CD4-positive, alpha-beta T cell treated with Interleukin-4 for 4 hours (primary cell): ENCODE data around the gene RRP1.

Experiments
- DNase-seq: peaks from one replicate; pipeline ENCODE4 v3.0.0-alpha.2; 2020

Gene RRP1

GRCh38 chr21:43789276-43790009 lies at the start of gene RRP1:
Gene RRP1 (plus strand): TSS chr21:43789577. CDS start chr21:43789630, 53 bp downstream.
- DNase-seq: peak; percentile 88

- no peak for DNase-seq
Observed at GRCh38 chr21:43739621-43740435, 49.5 kb upstream of the RRP1 start.

- DNase-seq: no peak
Observed at GRCh38 chr21:43740497-43741156, 48.8 kb upstream of the RRP1 start.

- no peak for DNase-seq
Observed at GRCh38 chr21:43741423-43742096, 47.8 kb upstream of the RRP1 start.

- DNase-seq: no peak
Observed at GRCh38 chr21:43743947-43744346, 45.4 kb upstream of the RRP1 start.

- no peak for DNase-seq
Observed at GRCh38 chr21:43744725-43745124, 44.7 kb upstream of the RRP1 start.

- no peak for DNase-seq
Observed at GRCh38 chr21:43745772-43746517, 43.4 kb upstream of the RRP1 start.

GRCh38 chr21:43748622-43749021 lies 40.8 kb upstream of the RRP1 start:
- no peak for DNase-seq

- DNase-seq: no peak
Observed at GRCh38 chr21:43749651-43750262, 39.6 kb upstream of the RRP1 start.

- no peak for DNase-seq
Observed at GRCh38 chr21:43750339-43751033, 38.9 kb upstream of the RRP1 start.

- no peak for DNase-seq
Observed at GRCh38 chr21:43751955-43752591, 37.3 kb upstream of the RRP1 start.

- no peak for DNase-seq
Observed at GRCh38 chr21:43752758-43753438, 36.5 kb upstream of the RRP1 start.

GRCh38 chr21:43753439-43753799 lies 36.0 kb upstream of the RRP1 start:
- DNase-seq: no peak

GRCh38 chr21:43754948-43755781 lies 34.2 kb upstream of the RRP1 start:
- no peak for DNase-seq

- DNase-seq: no peak
Observed at GRCh38 chr21:43755820-43756594, 33.4 kb upstream of the RRP1 start.

- no peak for DNase-seq
Observed at GRCh38 chr21:43757601-43758000, 31.8 kb upstream of the RRP1 start.

- DNase-seq: no peak
Observed at GRCh38 chr21:43758111-43758641, 31.2 kb upstream of the RRP1 start.

- DNase-seq: no peak
Observed at GRCh38 chr21:43758811-43759210, 30.6 kb upstream of the RRP1 start.
